Endothelial cell (in vitro differentiated cells): ENCODE results near the gene IGLL1. TPM values are rescaled to one million over a fixed set of nuclear protein-coding genes. Genes with fewer than 3 reads are reported as not detected.

Experiments
- DNase-seq: peaks from one replicate; pipeline ENCODE4 v3.0.0; 2021; ENCODE audit warnings: low spot score
- H3K27ac Mint-ChIP-seq: one replicate; pipeline ENCODE4 v1.8.0; 2021; ENCODE audit warnings: mixed read lengths, inconsistent platforms; ENCODE audit not compliant: unreplicated experiment
- H3K27me3 Mint-ChIP-seq: one replicate; pipeline ENCODE4 v1.8.0; 2021; ENCODE audit warnings: mild to moderate bottlenecking, moderate library complexity, mixed read lengths, inconsistent platforms; ENCODE audit not compliant: unreplicated experiment
- H3K36me3 Mint-ChIP-seq: one replicate; pipeline ENCODE4 v1.8.0; 2021; ENCODE audit warnings: mild to moderate bottlenecking, low read depth, mixed read lengths, inconsistent platforms; ENCODE audit not compliant: unreplicated experiment
- H3K4me1 Mint-ChIP-seq: one replicate; pipeline ENCODE4 v1.8.0; 2021; ENCODE audit warnings: mild to moderate bottlenecking, mixed read lengths, inconsistent platforms; ENCODE audit not compliant: unreplicated experiment
- H3K4me3 Mint-ChIP-seq: one replicate; pipeline ENCODE4 v1.8.0; 2021; ENCODE audit warnings: mild to moderate bottlenecking, mixed read lengths, inconsistent platforms; ENCODE audit not compliant: unreplicated experiment
- H3K9me3 Mint-ChIP-seq: one replicate; pipeline ENCODE4 v1.8.0; 2021; ENCODE audit warnings: mixed read lengths, inconsistent platforms; ENCODE audit not compliant: unreplicated experiment
- total RNA-seq: library from RNA; stranded (reverse); fragmentation: NEBNext Ultra II Directional; extraction: Animal tissue kit (Norgen Biotek cat#: 25700); gene quantifications from one replicate; pipeline ENCODE4 v1.2.1, GENCODE V29; 2021; ENCODE audit not compliant: unreplicated experiment
- TF ChIP-seq, protein P1 (sequence below): fragments of 200-600 bp; sonication (generic); IDR thresholded peaks from one replicate; pipeline ENCODE4 v1.5.0; 2021; ENCODE audit warnings: antibody characterized with exemption; ENCODE audit not compliant: unreplicated experiment

The IGLL1 gene
- total RNA-seq, 1 donor from 2014 or later, result not detected

DNA sequence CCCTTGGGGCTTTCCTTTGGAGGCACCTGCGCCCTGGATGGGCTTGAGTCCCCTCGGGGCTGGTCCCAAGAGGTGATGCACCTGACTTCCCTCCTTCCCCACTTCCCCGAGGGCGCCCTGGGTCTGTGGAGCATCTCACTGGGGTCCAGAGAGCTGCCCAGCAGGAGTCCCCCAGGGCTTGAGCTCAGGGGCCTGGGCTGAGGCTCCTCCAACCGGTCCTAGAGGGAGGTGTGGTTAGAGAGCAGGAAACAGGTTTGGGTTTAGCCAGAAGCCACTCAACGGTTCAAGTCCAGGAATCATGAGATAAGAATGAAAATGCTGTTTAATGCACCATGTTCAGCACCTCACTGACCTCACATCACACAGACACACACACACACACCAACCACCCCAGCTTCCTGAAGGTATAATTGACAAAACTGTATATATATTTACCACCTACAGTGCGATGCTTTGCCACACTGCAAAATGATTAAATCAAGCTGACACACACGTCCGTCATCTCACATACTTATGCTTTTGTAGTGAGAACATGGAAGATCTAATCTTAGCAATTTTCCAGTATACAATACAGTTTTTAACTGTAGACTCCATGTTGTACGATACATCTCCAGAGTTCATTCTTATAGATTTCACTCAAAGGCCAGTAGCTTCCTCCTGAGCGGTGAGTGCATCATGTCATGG is 628 bp upstream of the IGLL1 start:
- Mint-ChIP-seq H3K36me3 (no peaks in the 10 kb centered on the region), H3K4me3 (no peak overlapping the region), H3K9me3 (no peaks in the 10 kb centered on the region), H3K27me3 (peaks cover 2% of the 10 kb centered on the region), H3K27ac (no peak overlapping the region), H3K4me1 (peaks cover 2% of the 10 kb centered on the region)
- TF ChIP-seq, protein P1, sequence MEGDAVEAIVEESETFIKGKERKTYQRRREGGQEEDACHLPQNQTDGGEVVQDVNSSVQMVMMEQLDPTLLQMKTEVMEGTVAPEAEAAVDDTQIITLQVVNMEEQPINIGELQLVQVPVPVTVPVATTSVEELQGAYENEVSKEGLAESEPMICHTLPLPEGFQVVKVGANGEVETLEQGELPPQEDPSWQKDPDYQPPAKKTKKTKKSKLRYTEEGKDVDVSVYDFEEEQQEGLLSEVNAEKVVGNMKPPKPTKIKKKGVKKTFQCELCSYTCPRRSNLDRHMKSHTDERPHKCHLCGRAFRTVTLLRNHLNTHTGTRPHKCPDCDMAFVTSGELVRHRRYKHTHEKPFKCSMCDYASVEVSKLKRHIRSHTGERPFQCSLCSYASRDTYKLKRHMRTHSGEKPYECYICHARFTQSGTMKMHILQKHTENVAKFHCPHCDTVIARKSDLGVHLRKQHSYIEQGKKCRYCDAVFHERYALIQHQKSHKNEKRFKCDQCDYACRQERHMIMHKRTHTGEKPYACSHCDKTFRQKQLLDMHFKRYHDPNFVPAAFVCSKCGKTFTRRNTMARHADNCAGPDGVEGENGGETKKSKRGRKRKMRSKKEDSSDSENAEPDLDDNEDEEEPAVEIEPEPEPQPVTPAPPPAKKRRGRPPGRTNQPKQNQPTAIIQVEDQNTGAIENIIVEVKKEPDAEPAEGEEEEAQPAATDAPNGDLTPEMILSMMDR, result no peak
- DNase-seq, result no peak

DNA sequence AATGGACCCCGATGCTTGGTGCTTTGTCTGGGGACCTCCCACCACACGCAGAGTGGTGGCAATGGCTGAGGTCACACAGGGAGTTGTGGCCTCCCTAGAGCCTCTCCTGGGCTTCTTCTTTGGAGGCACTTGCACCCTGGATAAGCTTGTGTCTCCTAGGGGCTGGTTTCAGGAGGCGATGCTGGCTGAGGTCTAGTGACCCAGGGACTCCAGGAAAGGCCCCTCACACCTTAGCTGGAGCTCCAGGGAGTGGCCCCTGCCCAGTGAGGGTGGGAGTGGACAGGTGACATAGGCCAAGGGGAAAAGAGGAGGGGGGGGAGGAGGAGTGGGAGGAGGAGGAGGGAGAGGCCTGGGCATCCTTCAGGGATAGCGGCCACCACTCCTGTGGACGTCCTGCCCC is 810 bp downstream of the IGLL1 start:
- no peaks in the 10 kb centered on the region for H3K9me3 Mint-ChIP-seq
- DNase-seq, result no peak
- peaks cover 2% of the 10 kb centered on the region for H3K27me3 Mint-ChIP-seq
- H3K4me1 Mint-ChIP-seq, result peaks cover 1% of the 10 kb centered on the region
- H3K27ac Mint-ChIP-seq, result no peak overlapping the region
- no peak overlapping the region for H3K4me3 Mint-ChIP-seq
- no peaks in the 10 kb centered on the region for H3K36me3 Mint-ChIP-seq
- TF ChIP-seq, protein P1, result no peak

DNA sequence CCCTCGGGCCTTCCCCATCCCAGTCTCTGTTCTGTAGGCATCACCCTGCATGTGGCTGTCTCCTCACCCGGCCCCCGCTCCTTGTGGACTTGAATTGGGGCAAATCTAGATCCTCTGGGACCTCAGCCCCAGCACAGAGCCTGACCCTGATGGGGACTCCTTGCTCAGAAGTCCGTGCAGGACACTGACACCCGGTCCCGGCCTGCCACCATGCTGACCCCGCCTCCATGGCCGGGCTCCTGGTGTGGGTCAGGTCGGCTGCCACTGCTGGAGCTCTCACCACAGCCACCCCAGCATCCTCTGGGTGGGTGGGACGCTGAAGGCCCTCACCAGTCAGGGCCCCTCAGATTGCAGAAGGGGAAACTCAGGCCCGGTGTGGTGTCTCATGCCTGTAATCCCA is 1.8 kb downstream of the IGLL1 start:
- H3K4me3 Mint-ChIP-seq, result no peak overlapping the region
- H3K27ac Mint-ChIP-seq, result no peak overlapping the region
- no peaks in the 10 kb centered on the region for H3K4me1 Mint-ChIP-seq
- H3K27me3 Mint-ChIP-seq, result peaks cover 2% of the 10 kb centered on the region
- TF ChIP-seq, protein P1, result no peak
- no peak for DNase-seq
- H3K36me3 Mint-ChIP-seq, result no peaks in the 10 kb centered on the region
- no peaks in the 10 kb centered on the region for H3K9me3 Mint-ChIP-seq

- no peak overlapping the region for H3K27ac Mint-ChIP-seq
- no peaks in the 10 kb centered on the region for H3K9me3 Mint-ChIP-seq
- no peaks in the 10 kb centered on the region for H3K4me1 Mint-ChIP-seq
- TF ChIP-seq, protein P1, result no peak
- H3K4me3 Mint-ChIP-seq, result no peak overlapping the region
- H3K36me3 Mint-ChIP-seq, result peaks cover 6% of the 10 kb centered on the region
- DNase-seq, result no peak
- H3K27me3 Mint-ChIP-seq, result peaks cover 2% of the 10 kb centered on the region
These were observed 3.4 kb downstream of the IGLL1 start for GRCh38 chr22:23576681-23577080.

GRCh38 chr22:23575601-23576000 is 4.5 kb downstream of the IGLL1 start:
- Mint-ChIP-seq H3K36me3 (peaks cover 6% of the 10 kb centered on the region), H3K4me1 (no peaks in the 10 kb centered on the region), H3K9me3 (no peaks in the 10 kb centered on the region), H3K27me3 (peaks cover 2% of the 10 kb centered on the region), H3K27ac (no peak overlapping the region), H3K4me3 (no peak overlapping the region)
- DNase-seq, result no peak
- TF ChIP-seq, protein P1, result no peak
